Measurements from ENCODE around the gene CSTPP1.
"Not testable (repeated sequence)": the region's sequence is repeated elsewhere in the genome, so short reads cannot be mapped to it uniquely, and the experiment has no call there.

The CSTPP1 gene

DNA sequence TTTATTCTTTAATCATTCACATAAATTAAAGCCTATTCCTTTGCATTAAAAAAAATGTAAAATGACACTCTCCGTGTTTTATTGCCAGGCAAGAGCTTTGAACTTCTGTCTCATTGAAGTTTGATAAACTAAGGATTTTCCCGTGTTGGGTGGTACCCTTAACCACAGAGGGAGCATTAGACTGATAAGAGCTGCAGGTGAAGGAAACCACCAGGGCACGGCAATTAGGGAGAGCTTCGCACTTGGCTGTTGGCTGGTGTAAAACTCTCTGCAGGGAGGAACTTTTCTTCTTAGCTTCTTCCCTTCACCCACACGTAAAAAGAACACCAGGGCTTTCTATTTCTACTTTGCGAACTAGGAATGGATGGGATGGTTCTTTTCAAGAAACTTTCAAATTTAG, 47.0 kb downstream of the CSTPP1 start (continued):
- TF ChIP-seq, protein P1, sequence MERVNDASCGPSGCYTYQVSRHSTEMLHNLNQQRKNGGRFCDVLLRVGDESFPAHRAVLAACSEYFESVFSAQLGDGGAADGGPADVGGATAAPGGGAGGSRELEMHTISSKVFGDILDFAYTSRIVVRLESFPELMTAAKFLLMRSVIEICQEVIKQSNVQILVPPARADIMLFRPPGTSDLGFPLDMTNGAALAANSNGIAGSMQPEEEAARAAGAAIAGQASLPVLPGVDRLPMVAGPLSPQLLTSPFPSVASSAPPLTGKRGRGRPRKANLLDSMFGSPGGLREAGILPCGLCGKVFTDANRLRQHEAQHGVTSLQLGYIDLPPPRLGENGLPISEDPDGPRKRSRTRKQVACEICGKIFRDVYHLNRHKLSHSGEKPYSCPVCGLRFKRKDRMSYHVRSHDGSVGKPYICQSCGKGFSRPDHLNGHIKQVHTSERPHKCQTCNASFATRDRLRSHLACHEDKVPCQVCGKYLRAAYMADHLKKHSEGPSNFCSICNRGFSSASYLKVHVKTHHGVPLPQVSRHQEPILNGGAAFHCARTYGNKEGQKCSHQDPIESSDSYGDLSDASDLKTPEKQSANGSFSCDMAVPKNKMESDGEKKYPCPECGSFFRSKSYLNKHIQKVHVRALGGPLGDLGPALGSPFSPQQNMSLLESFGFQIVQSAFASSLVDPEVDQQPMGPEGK (CRISPR knock-in tag; IDR thresholded peaks at IDR 0.05; ENCODE audit: borderline replicate concordance), result no peak
- no peak for TF ChIP-seq SNAI2 (CRISPR knock-in tag; IDR thresholded peaks at IDR 0.05)
- no peak for TF ChIP-seq TCF4 (CRISPR knock-in tag; IDR thresholded peaks at IDR 0.05; ENCODE audit: borderline replicate concordance)
- no peak for TF ChIP-seq ZFP30 (CRISPR knock-in tag; IDR thresholded peaks at IDR 0.05)
- TF ChIP-seq ZNF8 (CRISPR knock-in tag; IDR thresholded peaks at IDR 0.05), result no peak

DNA sequence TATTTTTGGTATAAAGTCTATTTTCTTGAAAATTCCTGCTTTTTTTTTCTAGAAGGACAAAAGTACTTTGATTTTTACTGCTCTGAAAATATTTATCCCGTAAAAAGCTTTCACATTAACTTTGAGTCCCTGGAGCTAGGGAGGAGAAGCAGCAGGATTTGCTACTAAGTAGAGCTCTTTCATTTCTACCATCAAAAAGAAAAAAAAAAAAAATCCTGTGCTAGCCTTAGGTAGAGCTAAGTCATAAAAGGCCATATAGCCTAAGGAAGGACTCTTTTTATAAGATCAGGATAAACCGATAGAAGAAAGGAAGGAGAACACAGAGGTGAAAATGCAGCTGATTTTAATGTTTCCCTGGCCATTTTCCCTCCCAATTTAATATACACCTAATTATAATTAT, 48.0 kb downstream of the CSTPP1 start:
- no peak for TF ChIP-seq ARNTL (CRISPR knock-in tag; IDR thresholded peaks at IDR 0.05; ENCODE audit: borderline replicate concordance, low read depth)
- no peak for TF ChIP-seq TCF4 (CRISPR knock-in tag; IDR thresholded peaks at IDR 0.05; ENCODE audit: borderline replicate concordance)
- no peak for TF ChIP-seq ZNF70 (CRISPR knock-in tag; IDR thresholded peaks at IDR 0.05)
- TF ChIP-seq OSR1 (CRISPR knock-in tag; IDR thresholded peaks at IDR 0.05), result no peak
- TF ChIP-seq ZFP30 (CRISPR knock-in tag; IDR thresholded peaks at IDR 0.05), result no peak
- ATAC-seq, result no peak

DNA sequence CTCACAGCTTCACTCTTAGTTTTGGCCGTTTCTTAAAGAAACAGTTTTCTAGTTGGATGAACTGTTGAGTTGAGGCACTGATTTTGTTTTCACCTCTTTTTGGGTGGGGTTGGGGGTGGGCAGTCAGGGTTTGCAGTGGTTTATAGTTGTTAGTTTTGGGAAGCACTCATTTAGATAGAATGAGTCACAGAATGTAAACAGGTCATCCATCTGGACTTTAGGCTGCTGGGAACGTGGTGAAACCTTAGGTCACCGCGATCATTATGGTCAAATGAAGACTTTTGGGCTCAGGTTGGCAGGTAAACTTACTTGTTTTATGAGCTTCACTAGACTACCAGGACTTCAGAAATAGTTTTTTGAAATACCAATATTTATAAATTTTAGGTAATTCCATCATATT, 48.4 kb downstream of the CSTPP1 start:
- TF ChIP-seq GLIS3 (CRISPR knock-in tag; IDR thresholded peaks at IDR 0.05), result no peak
- TF ChIP-seq OSR1 (CRISPR knock-in tag; IDR thresholded peaks at IDR 0.05), result no peak
- TF ChIP-seq ESRRG (CRISPR knock-in tag; IDR thresholded peaks at IDR 0.05), result no peak
- no peak for ATAC-seq

DNA sequence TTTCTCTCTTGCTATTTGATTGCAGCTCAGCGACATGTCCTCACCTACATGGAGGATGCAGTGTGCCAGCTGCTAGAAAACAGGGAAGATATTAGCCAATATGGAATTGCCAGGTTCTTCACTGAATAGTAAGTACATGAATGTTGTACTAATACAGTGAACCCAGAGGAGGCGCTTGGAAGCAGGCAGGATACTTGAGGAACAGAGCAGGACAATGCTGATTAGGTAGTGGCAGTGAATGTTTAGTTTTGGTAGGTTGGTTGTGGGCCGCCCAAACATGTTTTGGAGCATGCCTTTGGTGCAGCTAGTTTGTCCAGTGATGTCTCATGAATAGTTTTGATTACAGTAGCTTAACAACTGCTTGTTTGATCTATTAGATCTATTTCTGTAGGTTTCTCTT, 50.6 kb downstream of the CSTPP1 start:
- TF ChIP-seq, protein P2, sequence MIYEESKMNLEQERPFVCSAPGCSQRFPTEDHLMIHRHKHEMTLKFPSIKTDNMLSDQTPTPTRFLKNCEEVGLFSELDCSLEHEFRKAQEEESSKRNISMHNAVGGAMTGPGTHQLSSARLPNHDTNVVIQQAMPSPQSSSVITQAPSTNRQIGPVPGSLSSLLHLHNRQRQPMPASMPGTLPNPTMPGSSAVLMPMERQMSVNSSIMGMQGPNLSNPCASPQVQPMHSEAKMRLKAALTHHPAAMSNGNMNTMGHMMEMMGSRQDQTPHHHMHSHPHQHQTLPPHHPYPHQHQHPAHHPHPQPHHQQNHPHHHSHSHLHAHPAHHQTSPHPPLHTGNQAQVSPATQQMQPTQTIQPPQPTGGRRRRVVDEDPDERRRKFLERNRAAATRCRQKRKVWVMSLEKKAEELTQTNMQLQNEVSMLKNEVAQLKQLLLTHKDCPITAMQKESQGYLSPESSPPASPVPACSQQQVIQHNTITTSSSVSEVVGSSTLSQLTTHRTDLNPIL (CRISPR knock-in tag; IDR thresholded peaks at IDR 0.05; ENCODE audit: low read depth), result no peak
- ATAC-seq, result peak; percentile 32

DNA sequence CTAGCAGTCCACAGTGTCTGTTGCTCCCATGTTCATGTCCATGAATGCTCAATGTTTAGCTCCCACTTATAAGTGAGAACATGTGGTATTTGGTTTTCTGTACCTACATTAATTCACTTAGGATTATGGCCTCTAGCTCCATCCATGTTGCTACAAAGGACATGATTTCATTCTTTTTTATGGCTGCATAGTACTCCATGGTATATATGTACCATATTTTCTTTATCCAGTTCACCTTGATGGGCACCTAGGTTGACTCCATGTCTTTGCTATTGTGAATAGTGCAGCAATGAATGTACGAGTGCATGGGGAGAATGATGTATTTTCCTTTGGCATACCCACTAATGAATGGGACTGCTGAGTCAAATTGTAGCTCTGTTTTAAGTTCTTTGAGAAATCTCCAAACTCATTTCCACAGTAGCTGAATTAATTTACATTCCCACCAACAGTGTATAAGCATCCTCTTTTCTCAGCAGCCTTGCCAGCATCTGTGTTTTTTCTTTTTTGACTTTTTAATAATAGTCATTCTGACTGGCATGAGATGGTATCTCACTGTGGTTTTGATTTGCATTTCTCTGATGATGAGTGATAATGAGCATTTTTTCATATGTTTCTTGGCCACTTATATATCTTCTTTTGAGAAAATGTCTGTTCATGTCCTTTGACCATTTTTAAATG, 53.4 kb downstream of the CSTPP1 start:
- TF ChIP-seq ZNF8 (CRISPR knock-in tag; IDR thresholded peaks at IDR 0.05), result peak; percentile 42; the same call in 1 of the 2 replicates
- not testable (repeated sequence) for ATAC-seq

DNA sequence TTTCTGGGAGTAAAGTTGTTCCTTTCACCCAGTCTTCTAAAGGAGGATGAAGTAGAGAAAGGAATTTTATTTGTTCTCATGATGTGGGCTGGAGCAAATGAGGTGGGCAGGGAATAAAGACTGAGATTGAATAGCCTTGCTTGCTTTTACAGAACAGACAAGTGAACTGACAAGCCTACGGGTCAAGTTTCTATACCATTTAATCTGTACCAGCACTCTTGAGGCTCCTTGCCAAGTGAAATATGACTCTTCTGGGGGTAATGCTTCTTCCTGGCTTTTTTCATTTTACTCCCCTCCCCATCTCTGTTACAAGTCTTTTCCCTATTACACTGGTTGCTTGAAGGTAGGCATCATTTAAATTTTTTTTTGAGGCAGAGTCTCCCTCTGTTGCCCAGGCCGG, 54.8 kb downstream of the CSTPP1 start:
- TF ChIP-seq TOX (CRISPR knock-in tag; IDR thresholded peaks at IDR 0.05; ENCODE audit: borderline replicate concordance) (no peak), ZNF70 (CRISPR knock-in tag; IDR thresholded peaks at IDR 0.05) (no peak), ZFP3 (CRISPR knock-in tag; IDR thresholded peaks at IDR 0.05) (no peak), TCF4 (CRISPR knock-in tag; IDR thresholded peaks at IDR 0.05; ENCODE audit: borderline replicate concordance) (no peak), RARB (CRISPR knock-in tag; IDR thresholded peaks at IDR 0.05) (no peak), BACH2 (CRISPR knock-in tag; IDR thresholded peaks at IDR 0.05; ENCODE audit: borderline replicate concordance) (no peak), ARNTL (CRISPR knock-in tag; IDR thresholded peaks at IDR 0.05; ENCODE audit: borderline replicate concordance, low read depth) (no peak), ISL1 (CRISPR knock-in tag; IDR thresholded peaks at IDR 0.05) (no peak), ZNF8 (CRISPR knock-in tag; IDR thresholded peaks at IDR 0.05) (no peak)
- TF ChIP-seq, protein P3, sequence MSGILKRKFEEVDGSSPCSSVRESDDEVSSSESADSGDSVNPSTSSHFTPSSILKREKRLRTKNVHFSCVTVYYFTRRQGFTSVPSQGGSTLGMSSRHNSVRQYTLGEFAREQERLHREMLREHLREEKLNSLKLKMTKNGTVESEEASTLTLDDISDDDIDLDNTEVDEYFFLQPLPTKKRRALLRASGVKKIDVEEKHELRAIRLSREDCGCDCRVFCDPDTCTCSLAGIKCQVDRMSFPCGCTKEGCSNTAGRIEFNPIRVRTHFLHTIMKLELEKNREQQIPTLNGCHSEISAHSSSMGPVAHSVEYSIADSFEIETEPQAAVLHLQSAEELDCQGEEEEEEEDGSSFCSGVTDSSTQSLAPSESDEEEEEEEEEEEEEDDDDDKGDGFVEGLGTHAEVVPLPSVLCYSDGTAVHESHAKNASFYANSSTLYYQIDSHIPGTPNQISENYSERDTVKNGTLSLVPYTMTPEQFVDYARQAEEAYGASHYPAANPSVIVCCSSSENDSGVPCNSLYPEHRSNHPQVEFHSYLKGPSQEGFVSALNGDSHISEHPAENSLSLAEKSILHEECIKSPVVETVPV (CRISPR knock-in tag; IDR thresholded peaks at IDR 0.05), result no peak
- TF ChIP-seq, protein P1 (CRISPR knock-in tag; IDR thresholded peaks at IDR 0.05; ENCODE audit: borderline replicate concordance), result no peak
- TF ChIP-seq, protein P4, sequence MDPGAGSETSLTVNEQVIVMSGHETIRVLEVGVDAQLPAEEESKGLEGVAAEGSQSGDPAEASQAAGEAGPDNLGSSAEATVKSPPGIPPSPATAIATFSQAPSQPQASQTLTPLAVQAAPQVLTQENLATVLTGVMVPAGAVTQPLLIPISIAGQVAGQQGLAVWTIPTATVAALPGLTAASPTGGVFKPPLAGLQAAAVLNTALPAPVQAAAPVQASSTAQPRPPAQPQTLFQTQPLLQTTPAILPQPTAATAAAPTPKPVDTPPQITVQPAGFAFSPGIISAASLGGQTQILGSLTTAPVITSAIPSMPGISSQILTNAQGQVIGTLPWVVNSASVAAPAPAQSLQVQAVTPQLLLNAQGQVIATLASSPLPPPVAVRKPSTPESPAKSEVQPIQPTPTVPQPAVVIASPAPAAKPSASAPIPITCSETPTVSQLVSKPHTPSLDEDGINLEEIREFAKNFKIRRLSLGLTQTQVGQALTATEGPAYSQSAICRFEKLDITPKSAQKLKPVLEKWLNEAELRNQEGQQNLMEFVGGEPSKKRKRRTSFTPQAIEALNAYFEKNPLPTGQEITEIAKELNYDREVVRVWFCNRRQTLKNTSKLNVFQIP (CRISPR knock-in tag; IDR thresholded peaks at IDR 0.05; ENCODE audit: borderline replicate concordance, low read depth), result no peak
- peak; percentile 82 for ATAC-seq

DNA sequence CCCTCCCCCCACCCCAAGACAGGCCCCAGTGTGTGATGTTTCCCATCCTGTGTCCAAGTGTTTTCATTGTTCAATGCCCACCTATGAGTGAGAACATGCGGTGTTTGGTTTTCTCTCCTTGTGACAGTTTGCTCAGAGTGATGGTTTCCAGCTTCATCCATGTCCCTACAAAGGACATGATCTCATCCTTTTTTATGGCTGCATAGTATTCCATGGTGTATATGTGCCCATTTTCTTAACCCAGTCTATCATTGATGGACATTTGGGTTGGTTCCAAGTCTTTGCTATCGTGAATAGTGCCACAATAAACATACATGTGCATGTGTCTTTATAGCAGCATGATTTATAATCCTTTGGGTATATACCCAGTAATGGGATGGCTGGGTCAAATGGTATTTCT, 55.8 kb downstream of the CSTPP1 start:
- not testable (repeated sequence) for ATAC-seq

DNA sequence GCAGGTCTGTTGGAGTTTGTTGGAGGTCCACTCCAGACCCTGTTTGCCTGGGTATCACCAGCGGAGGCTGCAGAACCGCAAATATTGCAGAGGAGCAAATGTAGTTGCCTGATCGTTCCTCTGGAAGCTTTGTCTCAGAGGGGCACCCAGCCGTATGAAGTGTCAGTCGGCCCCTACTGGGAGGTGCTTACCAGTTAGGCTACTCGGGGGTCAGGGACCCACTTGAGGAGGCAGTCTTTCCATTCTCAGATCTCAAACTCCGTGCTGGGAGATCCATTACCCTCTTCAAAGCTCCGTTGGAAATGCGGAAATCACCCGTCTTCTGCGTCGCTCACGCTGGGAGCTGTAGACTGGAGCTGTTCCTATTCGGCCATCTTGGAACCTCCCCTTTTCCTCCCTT, 61.2 kb downstream of the CSTPP1 start:
- ATAC-seq, result not testable (repeated sequence)
